Measurements from ENCODE around the gene FKBP11.

FKBP11 gene

GRCh38 chr12:48929551-48929950 is 4.3 kb upstream of the FKBP11 start:
- H3K4me1 Mint-ChIP-seq = no peaks in the 10 kb centered on the region
- H3K4me3 Mint-ChIP-seq = peak overlapping the region in 1 of 3 experiments; percentile 5
- no peak for TF ChIP-seq CTCF (IDR thresholded peaks at IDR 0.05; ENCODE audit: unreplicated experiment in 3 of 3)
- H3K9me3 Mint-ChIP-seq = no peaks in the 10 kb centered on the region
- peaks cover 51% of the 10 kb centered on the region for H3K36me3 Mint-ChIP-seq (ENCODE audit: low read depth)
- H3K27ac Mint-ChIP-seq = no peak overlapping the region
- H3K27me3 Mint-ChIP-seq (ENCODE audit: low read depth) = no peaks in the 10 kb centered on the region

GRCh38 chr12:48927261-48927660 is 2.0 kb upstream of the FKBP11 start:
- Mint-ChIP-seq H3K27me3 (ENCODE audit: low read depth) (no peaks in the 10 kb centered on the region), H3K27ac (no peak overlapping the region), H3K4me1 (no peaks in the 10 kb centered on the region), H3K4me3 (peak overlapping the region; percentile 71 to 85 (median 81)), H3K9me3 (no peaks in the 10 kb centered on the region), H3K36me3 (ENCODE audit: low read depth) (peaks cover 39% of the 10 kb centered on the region)
- TF ChIP-seq CTCF (IDR thresholded peaks at IDR 0.05; ENCODE audit: unreplicated experiment in 3 of 3) = no peak

- Mint-ChIP-seq H3K27me3 (ENCODE audit: low read depth) (no peaks in the 10 kb centered on the region), H3K36me3 (ENCODE audit: low read depth) (peaks cover 39% of the 10 kb centered on the region), H3K9me3 (no peaks in the 10 kb centered on the region), H3K27ac (no peak overlapping the region), H3K4me3 (peak overlapping the region; percentile 85 to 92 (median 90)), H3K4me1 (no peaks in the 10 kb centered on the region)
- TF ChIP-seq CTCF (IDR thresholded peaks at IDR 0.05; ENCODE audit: unreplicated experiment in 3 of 3) = peak; percentile 57 to 65 (median 64)
Observed at GRCh38 chr12:48924617-48925303, 532 bp downstream of the FKBP11 start.

- TF ChIP-seq CTCF (IDR thresholded peaks at IDR 0.05; ENCODE audit: unreplicated experiment in 3 of 3) = no peak
- peaks cover 34% of the 10 kb centered on the region for H3K36me3 Mint-ChIP-seq (ENCODE audit: low read depth)
- no peaks in the 10 kb centered on the region for H3K4me1 Mint-ChIP-seq
Observed at GRCh38 chr12:48923117-48923516, 2.2 kb downstream of the FKBP11 start.

GRCh38 chr12:48917857-48918537 is 7.3 kb downstream of the FKBP11 start:
- no peak overlapping the region for H3K4me3 Mint-ChIP-seq
- H3K27me3 Mint-ChIP-seq (ENCODE audit: low read depth) = no peaks in the 10 kb centered on the region
- peaks cover 37% of the 10 kb centered on the region for H3K36me3 Mint-ChIP-seq (ENCODE audit: low read depth)
- no peaks in the 10 kb centered on the region for H3K4me1 Mint-ChIP-seq
- no peaks in the 10 kb centered on the region for H3K9me3 Mint-ChIP-seq
- no peak overlapping the region for H3K27ac Mint-ChIP-seq
- TF ChIP-seq CTCF (IDR thresholded peaks at IDR 0.05; ENCODE audit: unreplicated experiment in 3 of 3) = no peak

More at GRCh38 chr12:48923117-48923516, 2.2 kb downstream of the FKBP11 start:
- Mint-ChIP-seq H3K27ac (no peak overlapping the region), H3K27me3 (ENCODE audit: low read depth) (no peaks in the 10 kb centered on the region), H3K4me3 (peak overlapping the region in 1 of 3 experiments; percentile 65), H3K9me3 (no peaks in the 10 kb centered on the region)
